ENCODE results near the gene STXBP6.

The STXBP6 gene

GRCh38 chr14:24952851-24953666 is 96.9 kb downstream of the STXBP6 start:
- TF ChIP-seq CTCF (IDR thresholded peaks at IDR 0.05; ENCODE audit: borderline replicate concordance, insufficient read depth, low read depth, low read length), result no peak
- H3K4me3 ChIP-seq (ENCODE audit: low read depth, low read length), result no peak overlapping the region

- TF ChIP-seq CTCF (IDR thresholded peaks at IDR 0.05; ENCODE audit: borderline replicate concordance, insufficient read depth, low read depth, low read length), result no peak
- H3K4me3 ChIP-seq (ENCODE audit: low read depth, low read length), result no peak overlapping the region
Observed at GRCh38 chr14:24948261-24948847, 101.6 kb downstream of the STXBP6 start.

GRCh38 chr14:24947131-24947530 is 102.8 kb downstream of the STXBP6 start:
- TF ChIP-seq CTCF (IDR thresholded peaks at IDR 0.05; ENCODE audit: borderline replicate concordance, insufficient read depth, low read depth, low read length), result no peak
- no peak overlapping the region for H3K4me3 ChIP-seq (ENCODE audit: low read depth, low read length)

GRCh38 chr14:24944800-24945199 is 105.1 kb downstream of the STXBP6 start:
- TF ChIP-seq CTCF (IDR thresholded peaks at IDR 0.05; ENCODE audit: borderline replicate concordance, insufficient read depth, low read depth, low read length), result no peak
- no peak overlapping the region for H3K4me3 ChIP-seq (ENCODE audit: low read depth, low read length)

- no peak overlapping the region for H3K4me3 ChIP-seq (ENCODE audit: low read depth, low read length)
Observed at GRCh38 chr14:24943024-24943423, 106.9 kb downstream of the STXBP6 start.

GRCh38 chr14:24941719-24942118 is 108.2 kb downstream of the STXBP6 start:
- H3K4me3 ChIP-seq (ENCODE audit: low read depth, low read length), result no peak overlapping the region
- no peak for TF ChIP-seq CTCF (IDR thresholded peaks at IDR 0.05; ENCODE audit: borderline replicate concordance, insufficient read depth, low read depth, low read length)

More at GRCh38 chr14:24943024-24943423, 106.9 kb downstream of the STXBP6 start:
- no peak for TF ChIP-seq CTCF (IDR thresholded peaks at IDR 0.05; ENCODE audit: borderline replicate concordance, insufficient read depth, low read depth, low read length)

Measured in GM12875 (cell line).